ENCODE measurements around the gene SSPN.

Gene SSPN

DNA sequence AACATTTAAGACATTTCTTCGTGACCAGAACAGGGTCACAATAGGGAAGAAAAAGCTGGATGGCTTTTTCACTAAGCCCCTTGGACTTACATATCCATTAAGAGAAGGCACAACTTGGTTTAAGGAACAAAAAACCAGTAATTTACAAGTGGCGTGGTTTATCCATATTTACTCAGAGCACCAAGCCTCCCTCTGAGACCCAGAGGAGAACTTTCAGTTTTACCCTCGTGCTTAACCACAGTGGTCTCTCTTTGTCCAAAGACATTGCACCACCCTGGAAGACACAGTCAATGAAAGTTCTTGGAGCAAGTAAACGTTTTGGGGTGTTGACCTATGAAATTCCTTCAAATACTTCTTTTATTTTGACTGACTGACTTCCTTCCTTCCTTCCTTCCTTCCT lies 52.5 kb downstream of the SSPN start:
- TF ChIP-seq, protein P1, sequence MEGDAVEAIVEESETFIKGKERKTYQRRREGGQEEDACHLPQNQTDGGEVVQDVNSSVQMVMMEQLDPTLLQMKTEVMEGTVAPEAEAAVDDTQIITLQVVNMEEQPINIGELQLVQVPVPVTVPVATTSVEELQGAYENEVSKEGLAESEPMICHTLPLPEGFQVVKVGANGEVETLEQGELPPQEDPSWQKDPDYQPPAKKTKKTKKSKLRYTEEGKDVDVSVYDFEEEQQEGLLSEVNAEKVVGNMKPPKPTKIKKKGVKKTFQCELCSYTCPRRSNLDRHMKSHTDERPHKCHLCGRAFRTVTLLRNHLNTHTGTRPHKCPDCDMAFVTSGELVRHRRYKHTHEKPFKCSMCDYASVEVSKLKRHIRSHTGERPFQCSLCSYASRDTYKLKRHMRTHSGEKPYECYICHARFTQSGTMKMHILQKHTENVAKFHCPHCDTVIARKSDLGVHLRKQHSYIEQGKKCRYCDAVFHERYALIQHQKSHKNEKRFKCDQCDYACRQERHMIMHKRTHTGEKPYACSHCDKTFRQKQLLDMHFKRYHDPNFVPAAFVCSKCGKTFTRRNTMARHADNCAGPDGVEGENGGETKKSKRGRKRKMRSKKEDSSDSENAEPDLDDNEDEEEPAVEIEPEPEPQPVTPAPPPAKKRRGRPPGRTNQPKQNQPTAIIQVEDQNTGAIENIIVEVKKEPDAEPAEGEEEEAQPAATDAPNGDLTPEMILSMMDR (conservative IDR thresholded peaks at IDR 0.05) = no peak
- no peak overlapping the region for H3K27ac ChIP-seq

DNA sequence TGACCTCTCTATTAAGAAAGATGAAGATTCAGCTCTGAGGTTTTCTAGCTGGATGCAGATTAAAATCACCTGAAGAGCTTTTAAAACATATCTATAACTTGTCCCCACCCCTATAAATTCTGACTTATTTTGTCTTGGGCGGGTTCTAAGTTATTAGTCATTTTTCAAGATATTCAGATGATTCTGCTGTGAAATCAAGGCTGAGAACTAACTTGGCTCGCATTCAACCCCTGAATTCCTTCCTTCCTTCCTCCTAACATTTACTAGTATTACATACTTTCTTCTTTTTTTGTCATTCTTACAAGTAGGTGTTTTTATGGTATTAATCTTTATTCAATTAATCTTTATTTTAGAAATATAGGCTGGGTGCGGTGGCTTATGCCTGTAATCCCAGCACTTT lies 55.4 kb downstream of the SSPN start:
- TF ChIP-seq, protein P1 (conservative IDR thresholded peaks at IDR 0.05) = no peak
- no peak overlapping the region for H3K27ac ChIP-seq

DNA sequence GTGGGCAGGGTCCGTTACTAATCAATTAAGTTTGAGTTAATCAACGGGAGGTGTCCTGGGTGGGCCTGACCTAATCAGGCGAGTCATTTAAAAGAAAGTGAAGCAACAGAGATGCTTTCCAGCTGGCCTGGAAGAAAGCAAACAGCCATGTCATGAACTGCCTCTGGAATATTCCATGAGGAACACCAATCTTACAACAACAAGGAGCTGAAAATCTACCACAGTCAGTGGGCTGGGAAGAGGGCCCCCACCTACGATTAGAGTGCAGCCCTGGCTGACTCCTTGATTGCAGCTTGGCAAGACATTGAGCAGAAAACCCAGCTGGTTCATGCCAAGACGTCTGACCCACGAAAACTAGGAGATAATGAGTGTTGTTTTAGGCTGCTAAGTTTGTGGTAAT lies 56.2 kb downstream of the SSPN start:
- no peak overlapping the region for H3K27ac ChIP-seq
- TF ChIP-seq, protein P1 (conservative IDR thresholded peaks at IDR 0.05) = no peak

DNA sequence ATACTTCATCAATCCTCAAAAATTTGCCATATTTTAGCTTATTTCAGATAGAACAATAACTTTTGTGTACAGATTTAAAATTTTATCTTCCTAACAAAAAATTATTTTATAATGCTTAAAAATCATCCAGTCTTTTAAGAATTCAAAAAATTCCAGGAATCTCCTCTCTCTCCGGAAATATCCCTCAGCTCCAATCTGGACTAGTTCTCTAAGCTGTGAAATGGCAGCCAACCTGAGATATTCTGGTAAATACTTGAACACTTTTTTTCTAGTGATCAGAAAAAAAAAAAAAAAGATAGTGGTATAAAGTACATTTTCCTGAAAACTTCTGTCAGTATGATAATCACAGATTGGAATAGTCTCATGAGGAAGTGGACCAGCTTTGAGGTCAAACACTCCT lies 57.6 kb downstream of the SSPN start:
- no peak overlapping the region for H3K27ac ChIP-seq
- TF ChIP-seq, protein P1 (conservative IDR thresholded peaks at IDR 0.05) = no peak

DNA sequence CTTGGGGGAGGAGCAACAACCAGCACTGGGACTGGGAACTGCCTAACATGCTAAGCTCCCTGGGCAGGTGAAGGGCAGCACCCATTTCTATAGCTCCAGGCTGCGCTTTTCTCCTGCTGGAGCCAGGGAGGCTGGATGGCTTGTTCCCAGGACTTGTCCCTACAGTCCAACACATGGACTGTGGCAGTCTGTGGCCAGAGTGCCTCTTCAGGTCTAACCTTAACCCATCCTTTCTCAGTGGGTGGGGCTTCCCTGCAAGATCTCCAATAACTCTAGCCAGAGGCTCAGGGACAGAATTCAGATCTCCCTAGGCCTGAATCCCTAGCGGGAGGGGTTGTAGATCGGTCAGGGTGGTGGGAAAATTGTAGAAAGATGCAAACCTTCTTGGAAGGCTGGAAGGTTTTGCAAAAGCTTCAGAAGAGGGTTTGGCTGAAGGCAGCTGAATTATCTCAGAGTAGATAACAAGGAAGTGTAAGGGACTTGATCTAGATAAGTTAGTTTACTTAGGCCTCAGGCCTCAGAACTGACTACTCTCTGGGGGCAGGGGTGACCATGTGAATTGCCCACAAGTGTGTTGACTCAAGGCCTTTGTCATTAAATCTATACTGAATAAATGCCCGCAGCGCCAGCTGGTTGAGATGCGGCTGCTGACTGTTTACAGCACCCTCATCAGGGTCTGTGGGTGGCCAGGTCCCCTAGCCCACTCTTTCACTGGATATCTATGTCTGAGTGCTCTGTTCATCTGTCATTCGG lies 60.7 kb downstream of the SSPN start:
- TF ChIP-seq, protein P1 (conservative IDR thresholded peaks at IDR 0.05) = no peak
- H3K27ac ChIP-seq = no peak overlapping the region

DNA sequence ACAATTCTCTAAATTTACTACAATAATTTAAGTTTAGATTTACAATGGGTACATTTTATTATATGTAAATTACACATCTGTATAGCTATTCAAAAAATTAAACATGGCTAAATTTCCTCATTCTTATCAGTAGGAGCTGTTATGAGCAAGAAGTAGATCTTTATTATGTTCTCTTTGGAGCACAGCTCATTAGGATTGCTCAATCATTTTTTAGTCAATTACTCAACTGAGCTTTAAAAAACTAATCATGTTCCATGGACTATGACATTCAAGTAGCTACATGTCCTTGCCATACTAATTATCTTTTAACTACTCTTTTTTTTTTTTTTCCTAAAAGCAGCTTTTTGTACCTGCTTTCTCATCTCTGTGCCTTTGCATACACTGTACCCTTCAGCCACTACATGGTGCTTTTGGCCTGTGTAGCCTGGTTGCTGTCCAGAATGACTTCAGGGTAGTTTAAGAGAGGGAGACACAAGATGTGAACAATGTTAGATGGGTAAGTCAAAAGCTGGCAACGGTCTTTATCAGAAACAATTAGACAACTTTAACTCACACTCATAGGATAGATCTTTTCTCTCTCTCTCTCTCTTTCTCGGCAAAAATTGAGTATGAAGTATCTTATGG lies 69.0 kb downstream of the SSPN start:
- TF ChIP-seq, protein P1 (conservative IDR thresholded peaks at IDR 0.05) = no peak
- H3K27ac ChIP-seq = no peak overlapping the region

DNA sequence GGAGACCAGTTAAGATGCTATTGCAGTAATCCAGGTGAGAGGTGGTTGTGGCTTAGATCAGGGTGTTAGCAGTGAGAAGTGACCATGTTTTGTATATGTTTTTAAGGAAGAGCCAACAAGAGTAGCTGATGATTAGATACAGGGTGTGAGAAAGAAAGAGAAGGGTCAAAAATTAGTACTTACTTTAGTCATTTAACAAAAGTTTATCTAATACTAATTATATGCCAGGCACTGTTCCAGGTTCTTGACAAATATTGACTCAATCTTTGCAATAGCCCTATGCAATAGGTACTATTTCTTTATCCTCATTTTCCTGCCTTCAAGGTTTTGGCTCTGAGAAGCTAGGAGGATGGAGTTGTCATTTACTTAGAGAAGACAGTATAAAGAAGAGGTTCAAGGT lies 70.2 kb downstream of the SSPN start:
- no peak overlapping the region for H3K27ac ChIP-seq
- TF ChIP-seq, protein P1 (conservative IDR thresholded peaks at IDR 0.05) = no peak
